SU-DHL-6 (cell line): ENCODE results near the gene PLRG1.

ENCODE experiments used
- CTCF ChIP-seq: fragments of 200-600 bp; sonication (generic); IDR thresholded peaks from one replicate; pipeline ENCODE4 v1.5.1; 2017; ENCODE audit warnings: antibody characterized with exemption, mild to moderate bottlenecking, low read length, moderate library complexity; ENCODE audit not compliant: insufficient read depth, poor library complexity, severe bottlenecking
- EZH2phosphoT487 ChIP-seq: fragments of 200-600 bp; sonication (generic), shearing (Covaris generic); conservative IDR thresholded peaks from 2 replicates; pipeline ENCODE4 v1.6.1; 2018; ENCODE audit warnings: mild to moderate bottlenecking, antibody characterized with exemption, low read length, moderate library complexity, mixed read lengths

- TF ChIP-seq CTCF = no peak
- no peak for TF ChIP-seq EZH2phosphoT487
Measured at GRCh38 chr4:154562697-154563254, 12.6 kb upstream of the PLRG1 start, which contains the start of gene FGB.
